NCI-H526 (cell line): Measurements from ENCODE around the gene N4BP2.
A peak's percentile ranks its signal among the peaks of the same experiment; 100 is the strongest.

Experiments
- DNase-seq, 2 experiments: peaks; one replicate each; lab custom pipeline; 2025; lab: John Stamatoyannopoulos, UW

Gene N4BP2

DNA sequence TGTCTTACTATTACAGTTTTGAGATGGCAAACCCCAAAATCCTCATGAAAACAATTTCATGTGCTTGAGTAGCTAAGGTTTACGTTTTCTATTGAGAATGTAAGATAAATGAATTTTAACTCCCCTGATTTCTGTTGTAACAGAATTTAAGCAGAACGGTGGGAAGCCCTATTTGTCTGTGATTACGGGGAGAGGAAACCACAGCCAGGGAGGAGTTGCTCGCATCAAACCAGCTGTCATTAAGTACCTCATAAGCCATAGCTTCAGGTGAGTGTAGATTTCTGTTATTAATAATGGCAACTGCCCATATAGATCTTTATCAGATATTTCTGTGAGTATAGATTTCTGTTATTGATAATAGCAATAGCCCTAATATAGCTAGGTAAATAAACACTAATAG, 96.0 kb downstream of the N4BP2 start:
- no peak for DNase-seq

DNA sequence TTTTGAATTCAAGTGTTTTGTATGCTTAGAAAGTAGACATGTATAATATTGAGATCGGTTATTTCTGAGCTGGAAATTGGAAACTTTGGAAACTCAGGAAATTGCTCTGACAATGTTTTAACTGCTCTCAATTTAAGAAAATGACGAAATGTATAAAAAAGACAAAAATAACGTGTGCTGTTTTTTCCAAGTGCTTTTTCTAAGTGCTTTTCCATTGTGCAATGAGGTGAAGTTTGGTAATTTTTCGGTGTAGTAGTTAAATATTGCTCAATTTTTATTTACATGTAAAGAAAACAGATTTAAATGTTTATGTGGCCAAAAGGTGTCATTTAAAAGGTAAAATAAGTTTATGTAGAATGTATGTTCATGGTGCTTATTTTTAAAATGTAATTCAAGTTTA, 100.8 kb downstream of the N4BP2 start:
- no peak for DNase-seq

GRCh38 chr4:40160258-40160657, 103.6 kb downstream of the N4BP2 start:
- DNase-seq, result no peak

- no peak for DNase-seq
These were observed 107.8 kb downstream of the N4BP2 start for GRCh38 chr4:40164459-40164858.

- DNase-seq, result no peak
These were observed 109.3 kb downstream of the N4BP2 start for GRCh38 chr4:40165916-40166315.

GRCh38 chr4:40168070-40168469, 111.4 kb downstream of the N4BP2 start:
- DNase-seq, result no peak

DNA sequence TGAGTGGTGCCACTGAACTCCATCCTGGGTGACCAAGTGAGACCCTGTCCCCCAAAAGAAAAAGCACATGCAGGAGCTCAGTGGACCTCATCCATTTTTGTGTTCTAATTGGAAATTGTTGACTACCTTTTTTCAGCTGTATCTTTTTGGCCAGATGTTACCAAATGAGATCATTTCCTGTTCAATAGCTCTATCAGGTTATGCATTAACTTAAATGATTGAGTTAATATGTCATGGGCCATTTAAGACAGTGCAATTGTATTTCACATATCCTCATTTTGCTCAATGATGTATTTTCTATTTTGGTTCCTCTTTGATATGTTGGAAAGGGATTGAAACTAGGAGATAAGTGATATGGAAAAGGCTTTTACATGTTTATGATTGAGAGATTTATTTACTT, 113.9 kb downstream of the N4BP2 start:
- DNase-seq, result no peak

DNA sequence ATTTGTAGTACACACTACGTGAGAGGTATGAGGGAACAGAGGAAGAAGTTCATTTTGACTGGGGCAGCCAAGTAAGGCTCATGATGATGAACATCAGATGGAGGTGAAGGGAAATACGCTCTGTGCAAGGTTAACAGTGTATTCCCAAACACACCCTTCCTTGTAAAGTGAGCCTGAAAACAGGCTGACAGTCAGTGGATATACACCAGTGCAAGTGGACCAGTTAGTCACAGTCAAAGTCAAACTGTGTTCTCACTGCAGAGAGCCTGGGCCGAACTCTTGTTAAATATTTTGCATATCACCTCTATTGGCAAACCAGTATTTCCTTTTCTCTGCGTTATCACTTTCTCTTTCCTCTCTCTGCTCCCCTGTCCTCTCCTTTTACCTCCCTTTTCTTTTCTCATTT, 116.8 kb downstream of the N4BP2 start:
- DNase-seq, result no peak

DNA sequence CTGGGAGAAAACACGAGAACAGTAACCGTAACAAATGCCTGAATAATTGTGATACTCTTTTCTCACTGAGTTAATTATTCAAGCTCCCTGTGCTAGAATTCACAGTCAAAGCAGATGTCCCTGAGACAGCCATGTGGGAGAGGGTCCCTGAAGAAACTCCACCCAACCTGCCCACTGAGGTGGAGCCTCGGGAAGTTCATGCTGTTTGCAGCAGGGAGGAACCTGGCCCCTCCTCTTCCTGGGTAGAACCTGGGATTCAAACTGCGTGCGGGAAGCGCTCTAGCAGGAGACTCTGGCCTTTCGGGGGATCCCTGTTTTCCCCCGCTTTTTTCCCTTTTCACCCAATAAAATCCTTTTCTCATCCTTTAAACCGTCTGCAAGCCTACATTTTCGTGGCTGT, 120.0 kb downstream of the N4BP2 start:
- no peak for DNase-seq

- no peak for DNase-seq
These were observed 120.9 kb downstream of the N4BP2 start for GRCh38 chr4:40177591-40177990.

DNA sequence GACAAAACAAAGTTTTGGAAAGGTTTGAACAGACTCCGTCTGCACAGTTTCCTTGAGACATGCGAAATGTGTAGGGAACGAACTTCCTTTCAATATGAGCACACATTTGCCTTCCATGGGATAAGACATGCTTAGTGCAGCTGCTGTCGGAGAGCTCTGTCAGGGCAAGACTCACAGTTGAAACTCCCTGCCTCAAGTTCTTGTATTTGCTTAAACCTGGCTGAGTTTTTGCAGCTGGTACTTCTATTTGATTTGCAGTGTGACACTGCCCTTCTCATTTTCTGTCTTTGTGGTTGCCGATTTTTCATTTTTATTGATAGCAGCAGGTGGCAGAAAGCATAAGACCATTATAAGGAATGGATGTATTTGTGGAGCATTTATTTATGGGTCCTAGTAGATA, 122.0 kb downstream of the N4BP2 start:
- no peak for DNase-seq

DNA sequence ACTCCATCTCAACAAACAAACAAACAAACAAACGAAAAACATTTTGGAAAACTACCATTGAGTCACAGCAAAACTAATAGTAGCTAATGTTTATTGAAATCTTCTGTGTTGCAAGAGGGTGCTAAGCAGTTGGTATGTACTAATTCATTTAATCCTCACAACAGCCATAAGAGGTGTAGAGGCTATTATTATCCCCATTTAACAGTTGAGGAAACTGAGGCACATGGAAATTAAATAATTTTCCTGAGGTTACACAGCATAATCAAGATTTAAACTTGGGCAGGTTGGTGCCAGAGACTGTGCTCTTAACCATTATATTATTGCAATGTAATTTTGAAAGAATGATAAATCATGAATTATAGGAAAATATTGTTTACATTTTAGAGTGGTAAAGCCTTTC, 122.7 kb downstream of the N4BP2 start:
- no peak for DNase-seq

GRCh38 chr4:40180356-40180755, 123.7 kb downstream of the N4BP2 start:
- no peak for DNase-seq

DNA sequence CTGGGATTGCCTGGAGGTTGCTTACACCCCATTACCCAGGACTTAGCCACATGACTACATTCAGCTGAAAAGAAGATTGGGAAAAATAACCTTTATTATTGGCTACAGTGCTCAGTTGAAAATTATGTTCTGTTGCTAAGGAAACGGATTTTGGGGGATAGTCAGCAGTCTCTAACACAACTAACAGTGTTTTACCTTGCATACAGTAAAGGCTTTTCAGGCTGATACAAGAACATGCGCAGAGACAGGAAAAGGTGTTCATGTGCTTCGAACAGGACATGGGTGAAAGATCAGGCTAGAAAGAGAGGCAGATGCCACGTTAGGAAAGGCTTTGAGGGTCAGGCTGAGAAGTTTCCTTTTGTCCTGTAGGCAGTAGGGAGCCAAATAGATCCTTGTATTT, 125.4 kb downstream of the N4BP2 start:
- no peak for DNase-seq

DNA sequence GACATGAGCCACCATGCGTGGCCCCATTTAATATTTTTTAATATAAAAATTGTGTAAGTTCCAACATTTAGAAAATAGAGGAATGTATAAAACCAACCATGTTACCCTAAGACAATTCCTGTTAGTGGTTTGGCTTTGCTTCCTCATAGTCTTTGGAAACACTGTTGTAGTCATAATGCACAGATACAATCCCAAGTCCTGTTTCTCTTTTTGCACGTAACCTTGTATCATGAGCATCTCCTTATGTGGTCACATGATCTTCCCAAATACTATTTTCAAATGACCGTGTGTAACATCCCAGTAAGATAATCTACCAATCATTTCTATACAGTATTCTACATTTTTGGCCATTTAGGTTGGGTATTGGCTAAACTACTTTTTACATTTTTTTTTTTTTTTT, 126.3 kb downstream of the N4BP2 start:
- DNase-seq, result no peak

DNA sequence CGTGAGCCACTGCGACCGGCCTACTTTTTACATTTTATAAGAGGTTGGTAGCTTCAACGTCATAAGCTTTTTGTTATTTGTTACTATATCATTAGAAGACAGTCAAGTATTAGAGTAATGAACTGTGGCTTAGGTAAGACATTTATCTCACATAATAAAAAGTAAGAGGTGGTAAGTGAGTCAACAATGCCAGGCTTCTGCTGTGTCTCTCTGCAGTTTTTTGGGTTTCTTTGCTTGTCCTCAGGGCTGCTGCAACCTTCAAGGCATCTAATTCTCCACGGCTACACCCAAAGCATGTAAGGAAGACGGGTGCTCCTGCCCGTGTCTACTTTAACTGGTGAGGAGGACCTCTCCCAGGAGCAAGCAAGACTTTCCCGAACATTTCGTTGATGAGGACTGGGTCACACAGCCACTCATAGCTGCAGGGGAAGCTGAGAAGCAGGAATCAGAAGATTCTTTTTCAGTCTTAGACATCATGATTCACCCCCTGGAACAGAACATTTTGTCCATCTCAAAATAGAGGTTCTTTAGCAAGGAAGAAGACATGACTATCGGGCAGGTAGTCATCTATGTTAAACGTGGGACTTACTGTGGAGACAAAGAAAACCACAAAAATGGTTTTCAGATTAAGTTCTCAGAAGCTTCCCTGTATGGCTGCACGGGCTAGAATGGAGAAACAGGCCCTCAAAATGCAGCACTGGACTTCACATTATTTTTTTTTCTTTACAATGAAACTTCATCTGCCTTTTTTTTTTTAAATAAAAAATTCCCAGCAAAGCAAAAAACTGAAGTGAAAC, 127.2 kb downstream of the N4BP2 start:
- no peak for DNase-seq

DNA sequence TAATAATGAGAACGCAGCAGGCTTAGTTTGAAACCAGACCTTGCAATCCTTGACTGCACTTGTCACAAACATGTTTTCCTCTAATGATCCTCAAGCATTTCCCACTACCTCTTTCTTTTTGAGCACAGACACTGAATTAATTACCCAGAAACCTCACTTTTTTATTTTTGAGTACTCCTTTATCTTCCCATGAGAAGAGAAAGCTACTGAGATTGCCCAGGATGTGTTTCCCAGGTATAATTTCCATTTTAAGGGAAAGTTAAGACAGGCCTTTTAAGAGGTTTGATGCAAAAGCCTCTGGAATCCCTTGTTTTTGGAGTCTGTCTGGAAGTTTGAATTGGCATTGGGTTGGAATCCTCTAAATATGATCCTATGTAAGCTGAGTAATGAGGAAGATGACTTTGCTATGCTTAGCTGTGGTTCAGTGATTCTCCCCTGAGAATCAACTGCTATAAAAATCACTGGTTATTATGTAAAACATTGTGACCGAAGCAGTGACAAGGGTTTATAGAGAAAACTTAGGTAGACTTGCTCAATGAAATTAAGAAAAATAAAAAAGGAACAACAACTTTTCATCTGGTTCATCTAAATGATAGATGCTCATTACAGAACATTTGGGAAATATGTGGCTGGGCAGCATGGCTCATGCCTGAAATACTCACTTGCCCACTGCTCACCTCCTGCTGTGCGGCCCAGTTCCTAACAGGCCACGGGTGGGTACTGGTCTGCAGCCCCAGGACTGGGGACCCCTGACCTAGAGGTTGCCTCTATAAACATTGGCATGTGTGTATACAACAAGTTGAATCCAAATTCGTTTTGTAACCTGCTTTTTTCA, 129.4 kb downstream of the N4BP2 start:
- DNase-seq, result peak; percentile 8 to 36

- DNase-seq, result no peak
These were observed 130.0 kb downstream of the N4BP2 start for GRCh38 chr4:40186665-40187014.

GRCh38 chr4:40187386-40187906, 130.8 kb downstream of the N4BP2 start:
- no peak for DNase-seq

DNA sequence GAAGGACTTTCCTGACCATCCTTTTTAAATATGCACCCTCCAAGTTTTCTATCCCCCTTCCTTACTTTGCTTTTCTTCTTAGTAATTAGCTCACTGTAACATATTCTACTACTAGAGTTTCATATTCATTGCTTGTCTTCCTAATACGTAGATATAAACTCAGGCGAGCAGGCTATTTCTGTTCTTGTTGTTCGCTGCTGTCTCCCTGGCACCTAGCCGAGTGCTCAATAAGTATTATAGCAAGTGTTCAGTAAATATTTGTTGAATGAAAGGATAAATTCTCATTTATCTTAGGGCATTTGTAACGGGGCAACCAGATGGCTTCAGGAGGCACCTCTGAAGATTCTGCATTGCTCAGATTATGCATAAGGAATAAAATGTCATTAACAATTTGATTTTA, 133.4 kb downstream of the N4BP2 start:
- no peak for DNase-seq

GRCh38 chr4:40190465-40190864, 133.8 kb downstream of the N4BP2 start:
- DNase-seq, result no peak

DNA sequence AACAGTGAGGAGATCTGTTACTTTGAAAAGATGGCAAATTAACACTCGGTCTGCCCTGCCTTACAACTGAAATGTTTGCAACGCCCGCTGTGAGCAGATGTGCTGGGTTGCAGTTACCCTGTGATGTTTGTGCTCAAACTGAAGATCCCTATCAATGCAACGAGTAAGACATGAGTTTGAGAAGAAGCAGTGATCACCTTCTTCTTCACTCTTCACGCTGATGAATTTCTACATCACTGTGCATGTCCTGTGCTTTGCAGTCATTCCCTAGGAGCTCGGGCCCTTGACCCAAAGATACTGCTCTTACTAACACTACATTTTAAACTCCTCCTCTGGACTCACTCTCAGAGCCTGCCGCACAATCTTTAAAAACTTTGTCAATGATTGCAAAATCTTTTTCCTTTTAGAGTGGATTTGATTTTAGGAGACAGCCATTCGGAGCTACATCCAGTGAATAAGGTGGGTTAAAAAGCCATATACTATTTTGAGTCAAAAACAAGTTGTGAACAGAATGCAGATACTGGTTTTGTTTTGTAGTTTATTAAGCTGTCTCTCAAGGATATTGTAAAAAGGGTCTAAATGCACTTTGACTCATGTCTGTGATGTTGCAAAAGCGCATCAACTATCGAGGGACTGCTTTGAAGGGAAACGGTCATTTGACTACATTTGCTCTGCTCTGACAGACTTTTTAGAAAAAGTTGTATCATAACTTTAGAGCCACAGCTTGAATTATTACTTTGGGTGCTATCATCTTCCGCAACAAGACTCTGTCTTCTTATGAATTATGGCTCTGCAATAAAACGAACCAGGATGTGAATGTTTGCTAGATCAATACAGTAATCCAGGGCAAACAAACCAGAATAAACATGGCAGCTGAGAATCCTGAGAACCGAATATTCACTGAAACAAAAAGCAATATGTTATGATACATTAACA, 134.5 kb downstream of the N4BP2 start:
- DNase-seq, result peak; percentile 31 to 62
